NCI-H345 (cell line): Measurements from ENCODE around the gene LPP.

Experiments
- DNase-seq: peaks from one replicate; lab custom pipeline; 2025; lab: John Stamatoyannopoulos, UW

The LPP gene

GRCh38 chr3:188248036-188248561 lies 94.1 kb downstream of the LPP start:
- DNase-seq = no peak

GRCh38 chr3:188253123-188253793 lies 99.3 kb downstream of the LPP start:
- DNase-seq = no peak

DNA sequence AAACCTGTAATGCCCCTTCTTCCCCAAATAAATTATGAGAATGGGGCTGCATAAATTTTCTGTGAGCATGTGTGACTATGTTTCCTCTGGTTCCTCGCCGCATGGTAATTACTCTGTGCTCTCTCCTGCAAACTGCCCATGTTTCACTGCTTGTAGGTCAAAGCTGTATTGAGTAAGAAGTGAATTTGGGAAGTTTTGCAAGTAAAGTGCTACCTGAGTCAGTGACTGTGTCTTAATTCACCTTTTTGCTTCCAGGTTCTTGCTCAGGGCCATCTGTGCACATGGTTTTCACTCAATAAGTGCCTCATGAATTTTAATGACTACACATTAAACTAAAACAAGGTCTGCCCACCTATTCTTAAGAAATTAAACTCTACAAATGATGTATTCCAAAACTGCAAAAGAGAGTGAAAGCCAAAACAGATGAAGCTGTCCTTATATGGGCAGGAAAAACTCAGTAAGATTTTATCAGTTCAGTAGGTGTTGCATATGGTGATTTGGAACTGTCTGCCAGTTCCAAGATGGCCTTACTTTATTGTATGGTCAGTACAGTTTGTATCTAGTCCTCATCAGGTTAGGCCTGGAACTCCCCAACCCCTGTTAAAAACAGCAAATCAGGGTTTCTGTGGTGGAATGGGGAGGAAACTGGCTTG lies 100.0 kb downstream of the LPP start:
- DNase-seq = no peak

GRCh38 chr3:188254520-188255070 lies 100.6 kb downstream of the LPP start:
- DNase-seq = no peak

DNA sequence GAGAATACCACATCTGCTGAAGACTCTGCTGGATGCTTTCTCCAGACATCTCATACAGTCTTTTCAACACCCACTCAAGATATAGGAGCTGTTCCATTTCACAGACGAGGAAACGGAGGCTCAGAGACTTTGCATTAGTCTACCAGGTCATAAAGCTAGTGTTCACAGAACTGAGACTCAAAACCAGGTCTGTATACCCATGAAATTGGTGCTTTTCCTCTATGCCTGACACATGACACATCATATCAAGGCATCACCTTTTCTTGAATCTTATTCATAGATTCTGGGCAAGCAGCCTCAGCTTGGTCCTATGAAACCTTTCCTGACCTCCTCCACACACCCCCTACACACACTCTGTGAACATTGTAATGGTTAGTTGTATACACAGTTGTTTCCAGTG lies 101.2 kb downstream of the LPP start:
- no peak for DNase-seq

- DNase-seq = no peak
Measured at GRCh38 chr3:188256758-188257157, 102.8 kb downstream of the LPP start.

GRCh38 chr3:188257384-188258026 lies 103.5 kb downstream of the LPP start:
- DNase-seq = no peak

DNA sequence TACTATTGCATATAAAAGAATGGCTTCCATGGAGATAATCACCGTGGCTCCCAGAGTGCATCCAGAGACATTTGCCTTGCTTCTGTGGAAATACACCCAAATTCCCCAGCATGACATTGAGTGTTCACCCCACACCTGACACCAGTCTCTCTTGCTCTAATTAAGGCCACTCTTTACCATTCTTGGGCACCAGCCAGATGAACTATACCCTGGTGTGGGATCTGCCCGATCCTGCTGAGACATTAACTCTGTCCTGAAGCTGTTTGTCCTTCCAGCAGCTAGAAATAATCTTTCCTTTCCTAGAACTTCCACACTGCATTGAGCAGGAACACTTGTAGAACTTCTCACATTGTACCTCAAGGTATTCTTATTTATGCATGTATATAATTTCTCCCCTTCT lies 105.2 kb downstream of the LPP start:
- no peak for DNase-seq

DNA sequence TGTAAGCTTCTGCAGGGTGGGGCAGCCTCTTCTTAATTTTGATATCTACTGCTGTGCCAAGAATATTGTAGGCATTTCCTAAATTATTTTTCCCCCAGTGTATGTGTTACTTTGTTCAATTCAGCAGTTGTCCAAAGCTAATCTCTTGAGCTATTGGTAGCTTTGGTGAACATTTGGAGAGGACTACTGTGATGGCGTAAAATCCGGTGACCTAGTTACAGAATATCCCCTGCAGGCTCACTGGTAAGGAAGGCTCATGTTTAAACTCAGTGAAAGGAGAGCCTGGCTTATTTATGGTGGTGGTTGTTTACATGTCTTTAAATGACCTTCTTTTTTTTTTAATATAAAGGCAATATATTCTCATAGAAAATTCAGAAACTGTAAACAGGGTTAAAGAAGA lies 105.6 kb downstream of the LPP start:
- DNase-seq = no peak

DNA sequence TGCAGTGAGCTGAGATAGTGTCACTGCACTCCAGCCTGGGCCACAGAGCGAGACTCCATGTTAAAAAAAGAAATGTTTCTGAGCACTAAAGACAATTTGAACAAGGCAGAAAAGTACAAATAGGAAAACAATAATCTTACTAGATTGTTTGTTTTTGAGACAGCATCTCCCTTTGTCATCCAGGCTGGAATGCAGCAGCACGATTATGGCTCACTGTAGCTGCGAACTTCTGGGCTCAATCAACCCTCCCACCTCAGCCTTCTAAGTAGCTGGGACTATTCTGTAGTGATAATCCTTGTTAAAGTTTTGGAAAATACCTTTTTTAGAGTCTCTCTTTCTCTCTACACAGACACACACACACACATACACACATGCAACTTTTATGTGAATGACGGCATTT lies 107.1 kb downstream of the LPP start:
- DNase-seq = no peak

DNA sequence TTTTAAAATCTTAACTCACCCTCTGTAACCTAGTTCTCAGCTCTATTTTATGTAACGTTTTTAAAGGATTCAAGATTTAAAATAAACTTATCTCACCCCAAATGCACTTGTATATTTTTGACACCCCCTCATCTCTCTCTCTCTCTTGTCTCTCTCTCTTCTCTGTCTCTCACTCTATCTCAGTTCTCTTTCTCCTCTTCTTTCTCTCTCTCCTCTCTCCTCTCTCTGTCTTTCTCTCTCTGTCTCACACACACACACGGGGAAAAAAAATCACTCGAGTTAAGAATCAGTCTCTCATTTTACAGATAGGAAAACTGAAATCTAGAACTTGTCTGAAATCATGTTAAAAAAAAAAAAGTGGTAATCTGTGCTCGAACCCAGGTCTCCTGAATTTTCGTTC lies 108.5 kb downstream of the LPP start:
- no peak for DNase-seq

GRCh38 chr3:188262913-188263683 lies 109.1 kb downstream of the LPP start:
- DNase-seq = no peak

DNA sequence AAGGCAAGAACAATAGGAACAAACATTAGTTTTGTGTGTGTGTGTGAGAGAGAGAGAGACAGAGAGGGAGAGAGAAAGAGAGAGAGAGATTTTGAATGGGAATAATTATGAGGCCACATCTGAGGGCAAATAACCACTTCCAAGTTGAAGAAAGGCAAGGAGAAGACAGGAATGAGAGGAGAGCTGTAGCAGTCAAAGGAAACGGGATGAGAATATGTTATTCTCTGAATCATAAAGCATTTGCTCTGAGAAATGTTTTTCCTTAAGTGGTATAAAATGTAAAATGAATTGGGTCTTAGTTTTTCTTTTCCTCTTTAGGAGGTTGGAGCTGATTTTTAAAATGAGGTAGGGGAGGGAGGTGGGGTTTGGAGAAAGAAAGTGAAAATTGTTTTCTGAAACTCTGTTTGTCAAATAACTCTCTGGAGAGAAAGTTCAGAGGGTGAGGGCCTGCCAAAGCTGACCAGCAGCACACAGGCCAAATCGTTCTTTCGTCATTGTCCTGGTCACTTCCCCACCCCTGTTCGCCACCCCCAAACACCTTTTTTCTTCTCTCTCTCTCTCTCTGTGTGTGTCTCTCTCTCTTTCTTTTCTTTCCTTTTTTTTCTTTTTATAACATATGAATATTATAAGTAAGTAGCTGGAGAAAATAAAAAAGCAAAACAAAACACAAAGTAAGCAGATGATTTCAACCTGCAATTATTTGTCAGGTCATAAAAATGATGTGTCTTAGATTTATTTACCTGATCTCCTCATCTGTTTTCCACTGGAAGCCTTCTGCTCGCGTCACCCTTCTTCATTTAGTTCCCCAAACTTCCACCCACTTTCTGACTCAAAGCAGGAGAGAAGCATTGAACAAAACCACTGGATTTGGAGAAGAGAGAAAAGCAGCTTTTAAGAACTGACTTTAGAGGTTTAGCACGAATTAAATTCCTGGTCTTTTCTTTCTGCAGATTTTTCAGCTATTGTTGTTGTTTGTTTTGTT lies 110.6 kb downstream of the LPP start:
- DNase-seq = no peak

DNA sequence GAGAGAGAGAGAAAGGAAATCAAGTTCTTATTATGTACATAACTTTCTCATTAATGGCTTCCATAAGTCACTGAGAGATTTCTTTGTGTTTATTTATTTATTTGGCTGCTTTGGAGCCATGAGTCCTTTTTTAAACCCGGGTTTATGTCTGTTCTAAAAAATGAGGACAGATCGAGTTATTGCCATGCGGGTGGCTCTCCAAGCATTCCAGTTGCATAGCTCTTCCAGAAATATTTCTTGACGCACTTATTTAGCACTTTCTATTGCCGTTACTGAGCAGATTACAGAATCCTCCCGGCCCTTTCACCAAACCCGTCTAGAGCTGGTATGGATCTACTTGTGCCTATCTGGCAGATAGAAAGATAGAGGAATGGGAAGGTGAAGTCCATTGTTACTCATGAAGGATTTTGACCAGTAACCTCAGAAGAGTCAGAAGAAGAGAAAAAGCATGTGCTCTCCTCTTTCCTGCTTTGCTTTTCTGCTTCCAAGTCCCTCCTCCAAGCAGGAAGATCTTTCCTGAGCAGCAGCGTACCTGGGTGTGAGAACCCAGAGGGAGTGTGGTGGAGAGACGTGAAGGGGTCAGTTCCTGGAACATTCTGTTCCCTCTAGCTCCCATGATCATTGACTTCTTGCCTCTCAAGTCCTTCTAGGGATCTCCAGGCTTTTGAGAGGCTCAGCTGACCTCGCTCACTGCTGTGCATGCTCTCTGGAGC lies 112.8 kb downstream of the LPP start:
- no peak for DNase-seq

DNA sequence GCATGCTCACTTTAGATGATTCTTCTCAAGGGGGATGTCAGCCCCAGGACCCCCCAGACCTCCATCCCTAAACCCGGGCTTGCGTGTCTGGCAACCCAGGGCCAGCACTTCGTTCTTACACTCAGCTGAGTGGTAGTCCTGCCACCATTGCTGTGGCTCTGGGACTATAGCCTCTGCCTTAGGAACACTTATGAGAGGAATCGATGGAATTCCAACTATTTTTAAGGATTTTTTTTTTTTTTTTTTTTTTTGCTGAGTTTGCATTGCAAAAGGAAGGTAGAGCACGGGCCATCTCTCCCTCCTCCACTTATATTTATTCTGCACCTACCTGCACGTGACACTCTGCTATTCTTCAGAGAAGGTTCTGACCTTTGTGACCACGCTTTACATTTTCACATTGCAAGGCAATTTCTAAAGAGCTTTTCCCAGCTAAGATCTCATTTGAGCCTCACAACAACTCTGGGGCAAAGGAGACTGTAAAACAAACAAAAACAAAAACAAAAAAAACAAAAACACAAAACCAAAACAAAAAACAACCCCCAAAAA lies 113.9 kb downstream of the LPP start:
- no peak for DNase-seq

DNA sequence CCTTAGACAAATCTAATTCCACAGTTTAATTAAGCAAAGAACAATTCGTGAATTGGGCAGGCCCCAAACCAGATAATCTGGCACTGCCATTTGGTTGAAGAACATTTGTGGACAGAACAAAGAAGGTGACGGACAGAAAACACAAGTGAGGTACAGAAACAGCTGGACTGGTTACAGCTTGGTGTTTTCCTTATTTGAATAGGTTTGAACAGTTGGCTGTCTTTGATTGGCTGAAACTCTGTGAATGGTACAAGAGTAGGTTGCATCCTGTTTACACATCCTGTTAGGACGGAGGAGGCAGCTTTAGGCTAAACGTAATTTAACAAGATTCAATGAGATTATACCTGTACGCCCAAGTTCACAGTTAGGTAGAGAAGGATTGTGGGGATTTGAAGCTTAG lies 114.4 kb downstream of the LPP start:
- DNase-seq = no peak

DNA sequence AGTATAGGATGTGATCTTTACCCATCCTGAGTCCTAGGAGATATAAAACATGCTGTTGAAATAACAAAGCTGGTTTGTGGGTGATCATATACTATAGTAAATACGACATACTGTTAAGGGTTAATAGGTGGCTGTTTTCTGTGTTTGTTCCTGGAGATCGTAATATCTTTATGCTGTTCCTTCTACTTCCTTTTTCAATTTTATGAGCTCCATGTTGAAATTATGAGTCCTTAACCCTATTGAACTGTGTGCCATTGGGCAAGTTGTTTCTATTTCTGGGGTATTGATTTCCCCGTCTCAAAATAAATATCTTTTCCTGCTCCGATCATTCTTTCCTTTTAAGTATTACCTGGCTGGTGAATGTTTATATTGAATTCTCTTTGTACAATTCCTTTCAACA lies 115.1 kb downstream of the LPP start:
- DNase-seq = no peak

DNA sequence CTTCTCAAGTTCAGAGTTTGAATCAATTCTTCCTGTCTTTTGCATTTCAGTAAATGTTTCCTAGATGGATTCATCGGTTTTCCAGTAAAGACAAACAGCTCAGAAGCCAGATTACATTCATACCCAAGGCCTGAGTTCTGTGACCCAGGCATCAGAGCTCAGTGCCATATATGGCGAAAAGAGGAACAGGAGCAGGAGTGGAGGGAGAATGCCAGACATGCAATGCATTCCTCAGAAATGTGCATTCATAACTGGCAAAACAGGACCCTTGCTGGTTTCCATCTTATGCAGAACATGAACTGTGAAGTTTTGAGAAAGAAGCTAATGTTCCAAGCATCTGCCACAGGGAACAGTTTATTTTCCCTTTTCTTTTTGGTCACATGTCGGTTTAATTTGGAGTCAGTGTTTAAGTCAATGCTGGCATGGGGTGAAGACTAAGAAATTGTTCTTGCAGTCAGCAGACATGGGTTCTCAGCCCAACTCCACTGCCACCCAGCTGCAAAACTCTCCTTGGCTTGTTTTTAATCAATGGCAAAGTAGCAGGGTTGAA lies 116.5 kb downstream of the LPP start:
- no peak for DNase-seq

DNA sequence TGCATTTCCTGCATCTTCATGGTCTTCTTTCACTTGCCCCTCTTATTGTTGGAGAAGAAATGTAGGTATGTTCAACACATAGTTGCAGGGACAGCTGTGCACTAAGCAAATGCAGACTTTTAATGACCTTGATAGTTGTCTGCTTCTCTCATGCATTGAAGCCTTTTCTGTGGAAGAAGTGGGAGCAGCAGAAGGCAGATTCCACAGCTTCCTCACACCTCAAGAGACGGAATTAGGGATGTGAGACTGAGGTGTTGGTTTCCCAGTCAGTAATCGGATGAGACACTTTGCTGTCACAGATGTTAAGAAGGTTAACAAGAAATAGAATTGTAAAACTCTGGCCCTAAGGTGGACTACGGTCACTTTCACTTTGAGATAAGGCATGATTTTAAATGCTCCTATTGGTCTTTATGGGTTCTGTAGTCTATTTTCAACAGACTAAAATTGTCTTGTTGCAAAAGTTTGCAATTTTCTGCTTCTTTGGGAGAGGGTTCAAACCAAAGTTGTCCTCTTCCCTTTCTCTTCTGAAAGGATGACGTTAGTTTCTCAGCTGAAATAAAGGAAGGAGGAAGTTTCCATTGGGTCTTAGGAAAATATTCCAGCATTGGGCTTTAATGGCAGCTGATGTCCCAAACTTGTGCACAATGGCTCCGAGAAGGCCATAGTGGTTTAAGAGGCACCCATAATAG lies 117.4 kb downstream of the LPP start:
- DNase-seq = no peak
